H9 (cell line): ENCODE data around the gene TMEM235. TPM values are rescaled to one million over a fixed set of nuclear protein-coding genes. Genes with fewer than 3 reads are reported as not detected.

ENCODE experiments used
- DNase-seq: peaks from one replicate; pipeline ENCODE4 v3.0.0-alpha.2; 2017
- H2AFZ ChIP-seq: one replicate; pipeline ENCODE4 v1.6.1; 2013; ENCODE audit warnings: mild to moderate bottlenecking, low read length, control low read depth, moderate library complexity
- H2AK5ac ChIP-seq: 2 replicates; pipeline ENCODE4 v1.6.1; 2013; ENCODE audit warnings: low read length, control low read depth, mixed read lengths; ENCODE audit not compliant: insufficient read length
- H2BK120ac ChIP-seq: one replicate; pipeline ENCODE4 v1.6.1; 2013; ENCODE audit warnings: low read depth, mild to moderate bottlenecking, low read length, control low read depth, inconsistent platforms; ENCODE audit not compliant: poor library complexity, severe bottlenecking
- H2BK12ac ChIP-seq: 2 replicates; pipeline ENCODE4 v1.6.1; 2013; ENCODE audit warnings: low read length, control low read depth, mixed read lengths, low read depth; ENCODE audit not compliant: insufficient read length
- H2BK15ac ChIP-seq: 2 replicates; pipeline ENCODE4 v1.6.1; 2013; ENCODE audit warnings: low read depth, low read length, control low read depth
- H2BK20ac ChIP-seq: one replicate; pipeline ENCODE4 v1.6.1; 2013; ENCODE audit warnings: low read depth, mild to moderate bottlenecking, low read length, control low read depth, inconsistent platforms; ENCODE audit not compliant: poor library complexity, severe bottlenecking
- H2BK5ac ChIP-seq: 2 replicates; pipeline ENCODE4 v1.6.1; 2013; ENCODE audit warnings: low read length, control low read depth, mixed read lengths; ENCODE audit not compliant: insufficient read length
- H3K14ac ChIP-seq: 2 replicates; pipeline ENCODE4 v1.6.1; 2013; ENCODE audit warnings: low read length, control low read depth; ENCODE audit not compliant: insufficient read depth
- H3K18ac ChIP-seq: 2 replicates; pipeline ENCODE4 v1.6.1; 2013; ENCODE audit warnings: low read depth, mild to moderate bottlenecking, mixed read lengths, low read length, control low read depth; ENCODE audit not compliant: insufficient read length
- H3K23ac ChIP-seq: 2 replicates; pipeline ENCODE4 v1.6.1; 2013; ENCODE audit warnings: low read length, control low read depth, mixed read lengths, low read depth; ENCODE audit not compliant: insufficient read length
- H3K23me2 ChIP-seq: 2 replicates; pipeline ENCODE4 v1.6.1; 2013; ENCODE audit warnings: low read depth, mild to moderate bottlenecking, mixed read lengths, low read length, control low read depth; ENCODE audit not compliant: insufficient read length, poor library complexity, severe bottlenecking
- H3K27ac ChIP-seq: 2 replicates; pipeline ENCODE4 v1.5.1; 2013; ENCODE audit warnings: low read length, control low read depth, mixed read lengths, low read depth; ENCODE audit not compliant: insufficient read length
- H3K27me3 ChIP-seq: 2 replicates; pipeline ENCODE4 v1.6.1; 2013; ENCODE audit warnings: low read length, control low read depth, inconsistent platforms; ENCODE audit not compliant: insufficient read depth
- H3K4ac ChIP-seq: 2 replicates; pipeline ENCODE4 v1.6.1; 2013; ENCODE audit warnings: low read depth, mild to moderate bottlenecking, control low read depth, inconsistent platforms, low read length, moderate library complexity
- H3K4me1 ChIP-seq: 2 replicates; pipeline ENCODE4 v1.6.1; 2013; ENCODE audit warnings: low read length, control low read depth, inconsistent platforms; ENCODE audit not compliant: insufficient read depth
- H3K4me2 ChIP-seq: 2 replicates; pipeline ENCODE4 v1.6.1; 2013; ENCODE audit warnings: low read length, control low read depth, mixed read lengths; ENCODE audit not compliant: insufficient read length, insufficient read depth
- H3K56ac ChIP-seq: 2 replicates; pipeline ENCODE4 v1.6.1; 2013; ENCODE audit warnings: low read depth, mild to moderate bottlenecking, mixed read lengths, low read length, control low read depth; ENCODE audit not compliant: insufficient read length
- H3K79me1 ChIP-seq: 2 replicates; pipeline ENCODE4 v1.6.1; 2013; ENCODE audit warnings: low read depth, mild to moderate bottlenecking, moderate library complexity, low read length, control low read depth, inconsistent platforms; ENCODE audit not compliant: insufficient read depth, poor library complexity, severe bottlenecking
- H3K79me2 ChIP-seq: 2 replicates; pipeline ENCODE4 v1.6.1; 2013; ENCODE audit warnings: low read length, control low read depth, inconsistent platforms; ENCODE audit not compliant: insufficient read depth
- H3K9ac ChIP-seq: 2 replicates; pipeline ENCODE4 v1.6.1; 2013; ENCODE audit warnings: low read length, control low read depth, mixed read lengths; ENCODE audit not compliant: insufficient read length; ENCODE audit errors: extremely low read depth
- H3K9me3 ChIP-seq: one replicate; pipeline ENCODE4 v1.6.1; 2013; ENCODE audit warnings: low read depth, low read length, inconsistent platforms; ENCODE audit not compliant: control insufficient read depth
- H3T11ph ChIP-seq: one replicate; pipeline ENCODE4 v1.6.1; 2013; ENCODE audit warnings: mild to moderate bottlenecking, low read length, control low read depth, inconsistent platforms
- H4K20me1 ChIP-seq: one replicate; pipeline ENCODE4 v1.6.1; 2013; ENCODE audit not compliant: control insufficient read depth, insufficient read length, insufficient read depth
- H4K5ac ChIP-seq: 2 replicates; pipeline ENCODE4 v1.6.1; 2013; ENCODE audit warnings: low read depth, mild to moderate bottlenecking, mixed read lengths, low read length, control low read depth; ENCODE audit not compliant: insufficient read length
- H4K8ac ChIP-seq: replicated peaks from 2 replicates; pipeline ENCODE4 v1.6.1; 2013; ENCODE audit warnings: low read length, control low read depth, mixed read lengths, low read depth; ENCODE audit not compliant: insufficient read length
- H4K91ac ChIP-seq: 2 replicates; pipeline ENCODE4 v1.6.1; 2013; ENCODE audit warnings: low read depth, mild to moderate bottlenecking, moderate library complexity, mixed read lengths, low read length, control low read depth; ENCODE audit not compliant: insufficient read length
- H3K27ac Mint-ChIP-seq, 3 experiments: 2 replicates in 2 of 3; 3 replicates in 1 of 3; pipeline ENCODE4 v1.8.0; 2020 to 2021; ENCODE audit warnings: mixed read lengths in 3 of 3, mild to moderate bottlenecking in 1 of 3, moderate library complexity in 1 of 3
- H3K27me3 Mint-ChIP-seq: 2 replicates; pipeline ENCODE4 v1.8.0; 2021; ENCODE audit warnings: low read depth, mild to moderate bottlenecking, moderate library complexity, mixed read lengths
- H3K36me3 Mint-ChIP-seq, 3 experiments: 2 replicates in 2 of 3; 3 replicates in 1 of 3; pipeline ENCODE4 v1.8.0; 2020 to 2021; ENCODE audit warnings: low read depth in 3 of 3, mixed read lengths in 3 of 3; ENCODE audit not compliant: insufficient read depth in 1 of 3
- H3K4me1 Mint-ChIP-seq, 2 experiments: 2 replicates each; pipeline ENCODE4 v1.8.0; 2020; ENCODE audit warnings: mixed read lengths in 2 of 2
- H3K4me3 Mint-ChIP-seq, 2 experiments: 2 replicates in 1 of 2; 3 replicates in 1 of 2; pipeline ENCODE4 v1.8.0; 2020 to 2021; ENCODE audit warnings: mild to moderate bottlenecking in 2 of 2, mixed read lengths in 2 of 2, moderate library complexity in 1 of 2
- H3K9me3 Mint-ChIP-seq, 2 experiments: 2 replicates in 1 of 2; 3 replicates in 1 of 2; pipeline ENCODE4 v1.8.0; 2020; ENCODE audit warnings: mild to moderate bottlenecking in 2 of 2, mixed read lengths in 2 of 2, moderate library complexity in 1 of 2
- WGBS: extraction: QIAGEN DNeasy Blood & Tissue Kit; methylation state at CpG from one replicate; pipeline ENCODE4 v1.1.7; 2013; ENCODE audit warnings: missing lambda C conversion rate, low lambda C conversion rate, mixed read lengths; ENCODE audit not compliant: insufficient read length; ENCODE audit errors: extremely low coverage; 5-methylcytosine and 5-hydroxymethylcytosine counted together
- total RNA-seq: library from RNA; stranded (reverse); gene quantifications from 2 replicates; pipeline ENCODE4 v1.2.1, GENCODE V29; 2021
- TF ChIP-seq, protein P1 (sequence below): fragments of 200-600 bp; sonication (generic); conservative IDR thresholded peaks from 3 replicates; pipeline ENCODE4 v1.8.0; 2021; ENCODE audit warnings: antibody characterized with exemption, mild to moderate bottlenecking

TMEM235 gene
- total RNA-seq, 1 experiment from 2014 or later: 0.28 TPM

DNA sequence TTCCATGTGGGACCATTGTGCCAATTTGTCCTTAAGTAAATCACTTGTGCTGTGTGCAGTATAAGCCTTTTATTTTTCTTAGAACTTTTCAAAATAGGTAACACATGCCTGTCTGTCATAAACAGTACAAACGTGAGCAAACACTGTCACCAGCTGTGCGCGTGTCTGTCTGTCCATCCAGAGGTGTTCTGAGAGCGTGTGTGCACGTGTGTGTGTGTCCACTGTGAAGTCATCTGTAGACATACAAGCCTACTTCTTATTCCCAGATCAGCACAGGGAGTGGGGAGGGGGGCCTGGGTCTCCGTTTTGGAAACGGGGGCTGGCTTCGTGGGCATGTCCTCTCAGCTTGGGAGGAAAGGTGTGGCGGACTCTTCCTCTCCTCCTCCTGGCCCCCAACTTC, 9.4 kb downstream of the TMEM235 start:
- no peak overlapping the region for H4K91ac ChIP-seq
- H2BK12ac ChIP-seq: no peak overlapping the region
- H3K4me2 ChIP-seq: no peak overlapping the region
- H2BK20ac ChIP-seq: no peak overlapping the region
- no CpG with 5 or more reads among the region's 9 CpGs for WGBS
- no peaks in the 10 kb centered on the region for H3K23me2 ChIP-seq
- Mint-ChIP-seq H3K4me1 (peaks cover 2 to 15% of the 10 kb centered on the region in 2 experiments), H3K27ac (no peak overlapping the region; a peak in 1 of 7 replicates), H3K9me3 (peaks cover 4 to 10% of the 10 kb centered on the region in 2 experiments), H3K36me3 (peaks cover 2 to 5% (median 3%) of the 10 kb centered on the region in 3 experiments; a peak in 3 of 7 replicates), H3K27me3 (peaks cover 2% of the 10 kb centered on the region; the same call in 1 of the 2 replicates), H3K4me3 (no peak overlapping the region)
- H3K9ac ChIP-seq: no peak overlapping the region
- no peaks in the 10 kb centered on the region for H3K79me1 ChIP-seq
- no peak overlapping the region for H3K27ac ChIP-seq
- no peak overlapping the region for H2BK5ac ChIP-seq
- no peak overlapping the region for H3K4ac ChIP-seq
- no peak overlapping the region for H3K56ac ChIP-seq
- no peak overlapping the region for H2AFZ ChIP-seq
- no peak overlapping the region for H2BK120ac ChIP-seq
- H3K23ac ChIP-seq: no peak overlapping the region
- TF ChIP-seq, protein P1, sequence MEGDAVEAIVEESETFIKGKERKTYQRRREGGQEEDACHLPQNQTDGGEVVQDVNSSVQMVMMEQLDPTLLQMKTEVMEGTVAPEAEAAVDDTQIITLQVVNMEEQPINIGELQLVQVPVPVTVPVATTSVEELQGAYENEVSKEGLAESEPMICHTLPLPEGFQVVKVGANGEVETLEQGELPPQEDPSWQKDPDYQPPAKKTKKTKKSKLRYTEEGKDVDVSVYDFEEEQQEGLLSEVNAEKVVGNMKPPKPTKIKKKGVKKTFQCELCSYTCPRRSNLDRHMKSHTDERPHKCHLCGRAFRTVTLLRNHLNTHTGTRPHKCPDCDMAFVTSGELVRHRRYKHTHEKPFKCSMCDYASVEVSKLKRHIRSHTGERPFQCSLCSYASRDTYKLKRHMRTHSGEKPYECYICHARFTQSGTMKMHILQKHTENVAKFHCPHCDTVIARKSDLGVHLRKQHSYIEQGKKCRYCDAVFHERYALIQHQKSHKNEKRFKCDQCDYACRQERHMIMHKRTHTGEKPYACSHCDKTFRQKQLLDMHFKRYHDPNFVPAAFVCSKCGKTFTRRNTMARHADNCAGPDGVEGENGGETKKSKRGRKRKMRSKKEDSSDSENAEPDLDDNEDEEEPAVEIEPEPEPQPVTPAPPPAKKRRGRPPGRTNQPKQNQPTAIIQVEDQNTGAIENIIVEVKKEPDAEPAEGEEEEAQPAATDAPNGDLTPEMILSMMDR: no peak
- no peak overlapping the region for H3K14ac ChIP-seq
- H3K18ac ChIP-seq: no peak overlapping the region
- no peak for DNase-seq
- H3K79me2 ChIP-seq: no peaks in the 10 kb centered on the region
- H3K27me3 ChIP-seq: no peaks in the 10 kb centered on the region
- no peak overlapping the region for H2AK5ac ChIP-seq
- H3T11ph ChIP-seq: no peak overlapping the region
- H2BK15ac ChIP-seq: no peak overlapping the region
- H3K4me1 ChIP-seq: no peaks in the 10 kb centered on the region
- no peaks in the 10 kb centered on the region for H3K9me3 ChIP-seq
- H4K8ac ChIP-seq: no peak overlapping the region
- H4K5ac ChIP-seq: no peak overlapping the region
- H4K20me1 ChIP-seq: no peaks in the 10 kb centered on the region
